Type B pancreatic cell (in vitro differentiated cells): ENCODE data around the gene GOLGA6L26. TPM values are rescaled to one million over a fixed set of nuclear protein-coding genes. Genes with fewer than 3 reads are reported as not detected.
"Not testable (repeated sequence)": the region's sequence is repeated elsewhere in the genome, so short reads cannot be mapped to it uniquely, and the experiment has no call there.

Experiments used
- DNase-seq: peaks from one replicate; pipeline ENCODE4 v3.0.0; 2021; ENCODE audit warnings: mixed read lengths; ENCODE audit not compliant: unreplicated experiment; ENCODE audit errors: extremely low spot score
- H3K27ac Mint-ChIP-seq: 2 replicates; pipeline ENCODE4 v1.8.0; 2021; ENCODE audit warnings: mild to moderate bottlenecking, mixed read lengths
- H3K27me3 Mint-ChIP-seq: 2 replicates; pipeline ENCODE4 v1.8.0; 2021; ENCODE audit warnings: mixed read lengths
- H3K36me3 Mint-ChIP-seq: 2 replicates; pipeline ENCODE4 v1.8.0; 2021; ENCODE audit warnings: mixed read lengths
- H3K4me1 Mint-ChIP-seq: one replicate; pipeline ENCODE4 v1.8.0; 2021; ENCODE audit warnings: mixed read lengths; ENCODE audit not compliant: unreplicated experiment
- H3K4me3 Mint-ChIP-seq: 2 replicates; pipeline ENCODE4 v1.8.0; 2021; ENCODE audit warnings: mild to moderate bottlenecking, mixed read lengths
- H3K9me3 Mint-ChIP-seq: 2 replicates; pipeline ENCODE4 v1.8.0; 2021; ENCODE audit warnings: mixed read lengths
- long read RNA-seq: library from polyadenylated mRNA; unstranded; transcript quantifications from one replicate; pipeline ENCODE4 v2.0.0, GENCODE V29; 2020
- total RNA-seq: library from RNA; stranded (reverse); gene quantifications from 2 replicates; pipeline ENCODE4 v1.2.1, GENCODE V29; 2021; ENCODE audit warnings: low replicate concordance
- TF ChIP-seq, protein P1 (sequence below): fragments of 200-600 bp; sonication (generic); conservative IDR thresholded peaks from 2 replicates; pipeline ENCODE4 v1.5.0; 2021; ENCODE audit warnings: antibody characterized with exemption, mild to moderate bottlenecking

GOLGA6L26 gene, protein sequence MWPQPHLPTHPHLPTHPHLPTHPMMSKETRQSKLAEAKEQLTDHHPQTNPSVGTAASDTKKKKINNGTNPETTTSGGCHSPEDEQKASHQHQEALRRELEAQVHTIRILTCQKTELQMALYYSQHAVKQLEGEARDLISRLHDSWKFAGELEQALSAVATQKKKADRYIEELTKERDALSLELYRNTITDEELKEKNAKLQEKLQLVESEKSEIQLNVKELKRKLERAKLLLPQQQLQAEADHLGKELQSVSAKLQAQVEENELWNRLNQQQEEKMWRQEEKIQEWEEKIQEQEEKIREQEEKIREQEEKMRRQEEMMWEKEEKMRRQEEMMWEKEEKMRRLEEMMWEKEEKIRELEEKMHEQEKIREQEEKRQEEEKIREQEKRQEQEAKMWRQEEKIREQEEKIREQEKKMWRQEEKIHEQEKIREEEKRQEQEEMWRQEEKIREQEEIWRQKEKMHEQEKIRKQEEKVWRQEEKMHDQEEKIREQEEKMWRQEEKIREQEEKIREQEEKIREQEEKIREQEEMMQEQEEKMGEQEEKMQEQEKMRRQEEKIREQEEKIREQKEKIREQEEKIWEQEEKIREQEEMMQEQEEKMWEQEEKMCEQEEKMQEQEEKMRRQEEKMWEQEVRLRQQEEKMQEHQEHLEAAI
- total RNA-seq = not detected in 2 replicates
- long read RNA-seq = 0 reads

DNA sequence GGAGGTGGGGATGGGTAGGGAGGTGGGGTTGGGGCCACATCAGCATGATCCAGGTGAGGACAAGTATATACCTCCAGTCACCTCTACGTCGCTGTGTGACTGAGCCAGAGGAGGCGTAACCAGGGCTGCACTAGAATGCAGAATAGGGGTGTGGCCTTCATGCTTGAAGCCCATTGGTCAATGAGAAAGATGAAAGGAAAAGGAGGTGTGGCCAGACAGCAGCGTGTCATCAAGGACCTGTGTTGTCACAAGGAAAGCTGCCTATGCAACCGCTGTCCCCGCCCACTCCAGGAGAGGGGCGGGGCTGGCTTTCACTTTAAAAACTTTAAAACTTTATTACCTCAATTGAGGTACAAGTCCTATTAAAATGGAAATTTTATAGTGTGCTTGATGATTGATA is at the start of gene GOLGA6L26:
TSS of gene GOLGA6L26 (minus strand) at position 101 of the 400 bp plus-strand sequence. CDS start at position 40, 61 bp downstream.
- H3K27me3 Mint-ChIP-seq, H3K27ac Mint-ChIP-seq, H3K36me3 Mint-ChIP-seq, DNase-seq, H3K9me3 Mint-ChIP-seq, H3K4me1 Mint-ChIP-seq, H3K4me3 Mint-ChIP-seq: not testable (repeated sequence)

DNA sequence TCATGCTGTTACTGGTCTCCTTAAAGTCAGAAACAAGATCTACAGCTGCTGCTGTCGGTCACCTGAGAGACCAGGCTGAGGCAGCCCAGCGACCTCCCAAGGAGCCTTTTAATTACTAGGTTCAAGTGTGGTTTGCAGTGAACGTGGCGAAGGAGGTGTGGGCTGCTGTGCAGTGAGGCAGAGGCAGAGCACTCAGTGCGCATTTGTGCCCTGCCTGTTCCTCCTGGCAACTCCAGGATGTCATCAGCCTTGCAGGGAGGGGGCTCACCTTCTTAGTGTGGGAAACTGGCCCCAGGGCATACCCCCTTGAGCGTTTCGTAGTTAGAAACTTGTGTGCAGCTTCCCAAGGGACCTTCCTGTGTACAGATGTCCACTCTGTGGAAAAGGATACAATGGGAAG is 47.2 kb upstream of the GOLGA6L26 start:
- H3K9me3 Mint-ChIP-seq, H3K36me3 Mint-ChIP-seq, H3K4me1 Mint-ChIP-seq, DNase-seq, H3K27ac Mint-ChIP-seq, H3K4me3 Mint-ChIP-seq, H3K27me3 Mint-ChIP-seq: not testable (repeated sequence)

DNA sequence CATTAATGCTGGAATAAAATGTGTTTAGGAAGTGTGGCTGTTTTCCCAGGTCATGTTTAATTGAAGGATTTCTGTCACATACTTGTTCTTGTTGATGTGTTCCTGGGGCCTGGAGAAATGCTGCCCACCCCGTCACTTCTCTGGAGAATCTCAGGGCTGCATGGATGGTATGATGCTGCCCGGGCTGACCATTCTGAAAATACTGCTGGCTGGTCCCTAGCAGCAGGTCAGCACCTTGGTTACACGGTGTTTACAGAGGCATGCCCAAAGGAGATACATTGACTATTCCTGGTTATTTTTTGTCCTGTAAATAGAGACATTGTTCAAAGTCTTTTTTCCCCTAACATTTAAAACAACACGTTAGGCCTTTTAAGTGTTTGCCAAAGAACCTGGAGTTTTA is 46.7 kb upstream of the GOLGA6L26 start:
- not testable (repeated sequence) for H3K27me3 Mint-ChIP-seq, H3K9me3 Mint-ChIP-seq, H3K27ac Mint-ChIP-seq, H3K4me3 Mint-ChIP-seq, DNase-seq, H3K4me1 Mint-ChIP-seq, H3K36me3 Mint-ChIP-seq

DNA sequence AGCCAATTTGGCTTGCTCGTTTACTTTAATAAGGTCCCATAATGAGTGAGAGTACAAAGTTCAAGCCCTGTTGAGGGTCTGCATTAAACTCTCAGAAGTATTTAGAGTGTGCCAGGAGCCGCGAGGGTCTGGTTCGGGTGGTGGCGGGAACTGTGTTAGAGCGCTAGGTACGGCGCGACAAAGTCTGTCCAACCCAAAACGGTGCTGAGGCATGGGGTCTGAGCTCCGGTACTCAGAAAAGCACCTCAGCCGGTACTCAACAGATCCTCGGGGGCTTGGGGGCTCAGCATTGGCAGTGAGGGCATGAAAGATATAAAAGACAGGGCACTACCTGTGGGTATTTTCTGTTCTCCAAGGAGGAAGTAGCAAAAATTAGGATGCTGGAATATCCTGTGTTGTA is 45.0 kb upstream of the GOLGA6L26 start:
- not testable (repeated sequence) for H3K9me3 Mint-ChIP-seq, H3K27ac Mint-ChIP-seq, H3K4me1 Mint-ChIP-seq, H3K27me3 Mint-ChIP-seq, DNase-seq, H3K4me3 Mint-ChIP-seq, H3K36me3 Mint-ChIP-seq

DNA sequence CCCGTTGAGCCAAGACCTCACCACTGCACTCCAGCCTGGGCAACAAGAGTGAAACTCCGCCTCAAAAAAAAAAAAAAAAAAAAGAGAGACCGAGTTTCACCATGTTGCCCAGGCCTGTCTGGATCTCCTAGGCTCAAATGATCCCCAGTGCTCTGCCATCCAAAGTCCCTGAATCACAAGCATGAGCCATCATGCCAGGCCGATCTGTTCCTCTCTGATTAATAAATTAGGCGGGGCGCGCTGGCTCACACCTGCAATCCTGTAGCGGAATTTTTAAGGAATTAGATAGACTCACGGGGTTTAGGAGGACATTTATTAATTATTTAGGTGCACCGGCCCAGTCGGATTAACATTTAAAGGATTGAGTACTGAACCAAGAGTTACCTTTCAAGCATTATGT is 40.2 kb upstream of the GOLGA6L26 start:
- H3K27ac Mint-ChIP-seq, DNase-seq, H3K36me3 Mint-ChIP-seq, H3K9me3 Mint-ChIP-seq, H3K4me3 Mint-ChIP-seq, H3K4me1 Mint-ChIP-seq, H3K27me3 Mint-ChIP-seq: not testable (repeated sequence)

DNA sequence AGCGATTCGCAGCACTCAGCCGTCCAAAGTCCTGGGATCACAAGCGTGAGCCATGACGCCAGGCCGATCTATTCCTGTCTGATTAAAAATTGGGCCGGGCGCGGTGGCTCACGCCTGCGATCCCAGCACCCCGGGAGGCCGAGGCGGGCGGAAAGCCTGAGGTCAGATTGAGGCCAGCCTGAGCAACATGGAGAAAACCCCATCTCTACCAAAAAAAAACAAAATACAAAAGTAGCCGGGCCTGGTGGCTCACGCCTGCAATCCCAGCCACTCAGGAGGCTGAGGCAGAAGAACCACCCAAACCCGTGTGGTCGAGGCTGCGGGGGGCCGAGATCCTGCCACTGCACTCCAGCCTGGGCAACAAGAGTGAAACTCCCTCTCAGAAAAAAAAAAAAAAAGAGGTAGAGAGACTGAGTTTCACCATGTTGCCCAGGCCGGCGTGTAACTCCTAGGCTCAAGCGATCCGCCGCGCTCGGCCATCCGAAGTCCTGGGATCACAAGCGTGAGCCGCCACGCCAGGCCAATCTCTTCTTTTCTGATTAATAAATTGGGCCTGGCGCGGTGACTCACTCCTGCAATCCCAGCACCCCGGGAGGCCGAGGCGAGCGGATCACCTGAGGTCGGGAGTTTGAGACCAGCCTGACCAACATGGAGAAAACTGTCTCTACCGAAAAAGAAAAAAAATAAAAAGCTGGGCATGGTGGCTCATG is 39.0 kb upstream of the GOLGA6L26 start:
- not testable (repeated sequence) for H3K4me3 Mint-ChIP-seq, H3K36me3 Mint-ChIP-seq, H3K27me3 Mint-ChIP-seq, H3K27ac Mint-ChIP-seq, H3K9me3 Mint-ChIP-seq, H3K4me1 Mint-ChIP-seq, DNase-seq

DNA sequence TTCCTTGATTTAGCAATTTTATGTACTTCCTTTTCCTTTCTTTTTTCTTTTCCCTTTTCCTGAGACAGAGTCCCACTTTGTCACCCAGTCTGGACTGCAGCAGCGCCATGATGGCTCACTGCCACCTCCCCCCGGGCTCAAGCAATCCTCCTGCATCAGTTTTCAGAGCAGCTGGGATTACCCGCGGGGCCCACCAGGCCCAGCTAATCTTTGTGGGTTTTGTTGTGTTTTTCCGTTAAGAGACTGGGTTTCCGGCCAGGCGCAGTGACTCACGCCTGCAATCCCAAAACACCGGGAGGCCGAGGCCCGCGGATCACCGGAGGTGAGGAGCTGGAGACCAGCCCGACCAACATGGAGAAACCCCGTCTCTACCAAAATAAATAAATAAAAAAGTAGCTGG is 38.3 kb upstream of the GOLGA6L26 start:
- no peaks in the 10 kb centered on the region for H3K9me3 Mint-ChIP-seq
- DNase-seq = no peak
- TF ChIP-seq, protein P1, sequence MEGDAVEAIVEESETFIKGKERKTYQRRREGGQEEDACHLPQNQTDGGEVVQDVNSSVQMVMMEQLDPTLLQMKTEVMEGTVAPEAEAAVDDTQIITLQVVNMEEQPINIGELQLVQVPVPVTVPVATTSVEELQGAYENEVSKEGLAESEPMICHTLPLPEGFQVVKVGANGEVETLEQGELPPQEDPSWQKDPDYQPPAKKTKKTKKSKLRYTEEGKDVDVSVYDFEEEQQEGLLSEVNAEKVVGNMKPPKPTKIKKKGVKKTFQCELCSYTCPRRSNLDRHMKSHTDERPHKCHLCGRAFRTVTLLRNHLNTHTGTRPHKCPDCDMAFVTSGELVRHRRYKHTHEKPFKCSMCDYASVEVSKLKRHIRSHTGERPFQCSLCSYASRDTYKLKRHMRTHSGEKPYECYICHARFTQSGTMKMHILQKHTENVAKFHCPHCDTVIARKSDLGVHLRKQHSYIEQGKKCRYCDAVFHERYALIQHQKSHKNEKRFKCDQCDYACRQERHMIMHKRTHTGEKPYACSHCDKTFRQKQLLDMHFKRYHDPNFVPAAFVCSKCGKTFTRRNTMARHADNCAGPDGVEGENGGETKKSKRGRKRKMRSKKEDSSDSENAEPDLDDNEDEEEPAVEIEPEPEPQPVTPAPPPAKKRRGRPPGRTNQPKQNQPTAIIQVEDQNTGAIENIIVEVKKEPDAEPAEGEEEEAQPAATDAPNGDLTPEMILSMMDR = no peak
- H3K4me3 Mint-ChIP-seq = no peak overlapping the region
- H3K36me3 Mint-ChIP-seq = no peaks in the 10 kb centered on the region
- H3K4me1 Mint-ChIP-seq = no peaks in the 10 kb centered on the region
- H3K27me3 Mint-ChIP-seq = no peaks in the 10 kb centered on the region
- no peak overlapping the region for H3K27ac Mint-ChIP-seq

DNA sequence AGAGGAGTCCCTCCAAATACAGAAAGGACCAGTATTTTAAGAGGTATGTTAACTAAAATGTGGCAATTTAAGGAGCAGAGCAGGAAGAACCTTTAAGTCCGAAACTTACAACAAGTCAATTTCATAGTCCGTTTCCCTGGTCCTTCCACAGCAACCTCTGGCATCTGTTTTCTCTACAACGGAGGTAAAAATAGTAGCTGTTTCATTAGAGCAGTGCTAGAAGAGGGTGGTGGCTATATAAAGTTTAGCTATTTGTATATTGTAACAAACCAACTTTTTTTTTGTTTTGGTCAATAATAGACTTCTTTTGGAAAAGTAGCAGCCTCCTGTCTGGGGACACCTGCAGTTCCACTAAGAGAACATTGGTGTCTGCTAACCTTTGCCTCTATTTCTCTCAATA is 37.9 kb upstream of the GOLGA6L26 start:
- not testable (repeated sequence) for H3K4me1 Mint-ChIP-seq, DNase-seq, H3K9me3 Mint-ChIP-seq, H3K27me3 Mint-ChIP-seq, H3K27ac Mint-ChIP-seq, H3K4me3 Mint-ChIP-seq, H3K36me3 Mint-ChIP-seq

DNA sequence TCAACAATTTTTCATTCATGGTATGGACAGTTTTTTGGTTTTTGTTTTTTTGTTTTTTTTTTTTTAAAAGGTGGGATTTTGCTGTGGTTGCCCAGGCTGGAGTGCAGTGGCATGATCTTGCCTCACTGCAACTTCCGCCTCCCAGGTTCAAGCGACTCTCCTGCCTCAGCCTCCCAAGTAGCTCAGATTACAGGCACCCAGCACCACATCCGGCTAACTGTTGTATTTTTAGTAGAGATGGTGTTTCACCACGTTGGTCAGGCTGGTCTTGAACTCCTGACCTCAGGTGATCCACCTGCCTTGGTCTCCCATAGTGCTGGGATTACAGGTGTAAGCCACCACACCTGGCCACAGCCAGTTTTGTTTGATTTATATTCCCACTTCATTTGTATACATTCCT is 37.1 kb upstream of the GOLGA6L26 start:
- not testable (repeated sequence) for H3K36me3 Mint-ChIP-seq, H3K4me1 Mint-ChIP-seq, H3K9me3 Mint-ChIP-seq, H3K4me3 Mint-ChIP-seq, H3K27ac Mint-ChIP-seq, H3K27me3 Mint-ChIP-seq, DNase-seq
